ENCODE results near the gene C3orf52.

GRCh38 chr3:112132088-112132487, 45.9 kb downstream of the C3orf52 start:
- no peak for TF ChIP-seq CTCF (conservative IDR thresholded peaks at IDR 0.05; ENCODE audit: low read depth in 2 of 2)
- no peak for TF ChIP-seq POLR2AphosphoS5 (IDR thresholded peaks at IDR 0.05; ENCODE audit: low read depth)
- no peak for TF ChIP-seq NANOG (IDR thresholded peaks at IDR 0.05; ENCODE audit: borderline replicate concordance)
- TF ChIP-seq CREB1 (CRISPR knock-in tag; IDR thresholded peaks at IDR 0.05; ENCODE audit: low read depth), result no peak
- TF ChIP-seq, protein P1, sequence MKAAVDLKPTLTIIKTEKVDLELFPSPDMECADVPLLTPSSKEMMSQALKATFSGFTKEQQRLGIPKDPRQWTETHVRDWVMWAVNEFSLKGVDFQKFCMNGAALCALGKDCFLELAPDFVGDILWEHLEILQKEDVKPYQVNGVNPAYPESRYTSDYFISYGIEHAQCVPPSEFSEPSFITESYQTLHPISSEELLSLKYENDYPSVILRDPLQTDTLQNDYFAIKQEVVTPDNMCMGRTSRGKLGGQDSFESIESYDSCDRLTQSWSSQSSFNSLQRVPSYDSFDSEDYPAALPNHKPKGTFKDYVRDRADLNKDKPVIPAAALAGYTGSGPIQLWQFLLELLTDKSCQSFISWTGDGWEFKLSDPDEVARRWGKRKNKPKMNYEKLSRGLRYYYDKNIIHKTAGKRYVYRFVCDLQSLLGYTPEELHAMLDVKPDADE (IDR thresholded peaks at IDR 0.05), result no peak
- no peak for TF ChIP-seq EZH2phosphoT487 (IDR thresholded peaks at IDR 0.05; ENCODE audit: unreplicated experiment)
- TF ChIP-seq EZH2 (IDR thresholded peaks at IDR 0.05; ENCODE audit: low read depth, unreplicated experiment), result no peak
- no peak for TF ChIP-seq JUNB (IDR thresholded peaks at IDR 0.05; ENCODE audit: unreplicated experiment)
- TF ChIP-seq, protein P2, sequence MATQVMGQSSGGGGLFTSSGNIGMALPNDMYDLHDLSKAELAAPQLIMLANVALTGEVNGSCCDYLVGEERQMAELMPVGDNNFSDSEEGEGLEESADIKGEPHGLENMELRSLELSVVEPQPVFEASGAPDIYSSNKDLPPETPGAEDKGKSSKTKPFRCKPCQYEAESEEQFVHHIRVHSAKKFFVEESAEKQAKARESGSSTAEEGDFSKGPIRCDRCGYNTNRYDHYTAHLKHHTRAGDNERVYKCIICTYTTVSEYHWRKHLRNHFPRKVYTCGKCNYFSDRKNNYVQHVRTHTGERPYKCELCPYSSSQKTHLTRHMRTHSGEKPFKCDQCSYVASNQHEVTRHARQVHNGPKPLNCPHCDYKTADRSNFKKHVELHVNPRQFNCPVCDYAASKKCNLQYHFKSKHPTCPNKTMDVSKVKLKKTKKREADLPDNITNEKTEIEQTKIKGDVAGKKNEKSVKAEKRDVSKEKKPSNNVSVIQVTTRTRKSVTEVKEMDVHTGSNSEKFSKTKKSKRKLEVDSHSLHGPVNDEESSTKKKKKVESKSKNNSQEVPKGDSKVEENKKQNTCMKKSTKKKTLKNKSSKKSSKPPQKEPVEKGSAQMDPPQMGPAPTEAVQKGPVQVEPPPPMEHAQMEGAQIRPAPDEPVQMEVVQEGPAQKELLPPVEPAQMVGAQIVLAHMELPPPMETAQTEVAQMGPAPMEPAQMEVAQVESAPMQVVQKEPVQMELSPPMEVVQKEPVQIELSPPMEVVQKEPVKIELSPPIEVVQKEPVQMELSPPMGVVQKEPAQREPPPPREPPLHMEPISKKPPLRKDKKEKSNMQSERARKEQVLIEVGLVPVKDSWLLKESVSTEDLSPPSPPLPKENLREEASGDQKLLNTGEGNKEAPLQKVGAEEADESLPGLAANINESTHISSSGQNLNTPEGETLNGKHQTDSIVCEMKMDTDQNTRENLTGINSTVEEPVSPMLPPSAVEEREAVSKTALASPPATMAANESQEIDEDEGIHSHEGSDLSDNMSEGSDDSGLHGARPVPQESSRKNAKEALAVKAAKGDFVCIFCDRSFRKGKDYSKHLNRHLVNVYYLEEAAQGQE (IDR thresholded peaks at IDR 0.05; ENCODE audit: unreplicated experiment), result no peak

All from GM23338 (cell line).